ENCODE data around the gene RTP5. TPM values are rescaled to one million over a fixed set of nuclear protein-coding genes. Genes with fewer than 3 reads are reported as not detected.

The RTP5 gene
- total and polyA plus RNA-seq, 2 donors (not counting 1 experiment from before 2014, with no cell fraction given) = not detected

- WGBS (ENCODE audit: insufficient coverage) = 93% methylated on average over 9 of the region's 10 CpGs
- peak overlapping the region; percentile 32 for H3K9ac ChIP-seq (ENCODE audit: low read length)
These were observed 9.1 kb upstream of the RTP5 start for GRCh38 chr2:241860184-241861078.

More at GRCh38 chr2:241860184-241861078, 9.1 kb upstream of the RTP5 start:
- ChIA-PET POLR2A (interaction anchor here (0.9 to 1.2 kb wide), 3 partner anchors 16 to 126 kb away, joined by 3 to 4 read pairs (median 3); partner anchors contain the start of gene D2HGDH), CTCF (interaction anchor here (1.0 kb wide), 1 partner anchor 17 kb away, joined by 5 read pairs; no protein-coding TSS in a partner anchor)
- peaks cover 36 to 50% of the 10 kb centered on the region in 2 donors for H3K4me1 ChIP-seq (ENCODE audit: control insufficient read depth in 2 of 2, insufficient read depth in 2 of 2, low read length in 2 of 2)
- intact Hi-C loops (cut with micrococcal nuclease) = no loop called here
- H3K27me3 ChIP-seq (replicated peaks in 1 of 4; ENCODE audit: control extremely low read depth in 1 of 4, control insufficient read depth in 3 of 4, insufficient read depth in 4 of 4, low read length in 3 of 4) = peaks cover 0 to 47% (median 30%) of the 10 kb centered on the region in 4 experiments
- H3K4me3 ChIP-seq (ENCODE audit: control extremely low read depth in 1 of 5, extremely low read depth in 1 of 5, insufficient read depth in 1 of 5, low read depth in 2 of 5, low read length in 4 of 5) = peak overlapping the region in 2 of 5 experiments; percentile 21 to 52
- Mint-ChIP-seq H3K4me3 (peak overlapping the region; percentile 81), H3K27ac (peak overlapping the region; percentile 88), H3K27me3 (peaks cover 29% of the 10 kb centered on the region), H3K4me1 (peaks cover 44% of the 10 kb centered on the region), H3K9me3 (ENCODE audit: insufficient read depth) (no peaks in the 10 kb centered on the region)
- H3K36me3 ChIP-seq (replicated peaks in 1 of 2; ENCODE audit: control extremely low read depth in 1 of 2, control insufficient read depth in 1 of 2, extremely low read depth in 1 of 2, insufficient read depth in 2 of 2, low read length in 1 of 2) = no peaks in the 10 kb centered on the region
- H3K79me2 ChIP-seq (ENCODE audit: control insufficient read depth, insufficient read depth, low read length) = no peaks in the 10 kb centered on the region
- no peaks in the 10 kb centered on the region for H4K20me1 ChIP-seq (ENCODE audit: control insufficient read depth, insufficient read depth, low read length, poor library complexity, severe bottlenecking)
- DNase-seq = no peak
- peak overlapping the region; percentile 35 to 44 for H3K27ac ChIP-seq (ENCODE audit: low read length in 2 of 2)
- H2AFZ ChIP-seq (ENCODE audit: insufficient read depth, low read depth, low read length, poor library complexity, severe bottlenecking) = peak overlapping the region; percentile 20
- no peak for TF ChIP-seq EZH2 (IDR thresholded peaks at IDR 0.05; ENCODE audit: borderline replicate concordance, insufficient read depth, low read depth, low read length, poor library complexity, severe bottlenecking)
- TF ChIP-seq, protein P1, sequence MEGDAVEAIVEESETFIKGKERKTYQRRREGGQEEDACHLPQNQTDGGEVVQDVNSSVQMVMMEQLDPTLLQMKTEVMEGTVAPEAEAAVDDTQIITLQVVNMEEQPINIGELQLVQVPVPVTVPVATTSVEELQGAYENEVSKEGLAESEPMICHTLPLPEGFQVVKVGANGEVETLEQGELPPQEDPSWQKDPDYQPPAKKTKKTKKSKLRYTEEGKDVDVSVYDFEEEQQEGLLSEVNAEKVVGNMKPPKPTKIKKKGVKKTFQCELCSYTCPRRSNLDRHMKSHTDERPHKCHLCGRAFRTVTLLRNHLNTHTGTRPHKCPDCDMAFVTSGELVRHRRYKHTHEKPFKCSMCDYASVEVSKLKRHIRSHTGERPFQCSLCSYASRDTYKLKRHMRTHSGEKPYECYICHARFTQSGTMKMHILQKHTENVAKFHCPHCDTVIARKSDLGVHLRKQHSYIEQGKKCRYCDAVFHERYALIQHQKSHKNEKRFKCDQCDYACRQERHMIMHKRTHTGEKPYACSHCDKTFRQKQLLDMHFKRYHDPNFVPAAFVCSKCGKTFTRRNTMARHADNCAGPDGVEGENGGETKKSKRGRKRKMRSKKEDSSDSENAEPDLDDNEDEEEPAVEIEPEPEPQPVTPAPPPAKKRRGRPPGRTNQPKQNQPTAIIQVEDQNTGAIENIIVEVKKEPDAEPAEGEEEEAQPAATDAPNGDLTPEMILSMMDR (IDR thresholded peaks at IDR 0.05) = no peak
- peak overlapping the region; percentile 74 for H3K4me2 ChIP-seq (replicated peaks; ENCODE audit: low read depth, low read length, poor library complexity, severe bottlenecking)
- H3K9me3 ChIP-seq (ENCODE audit: control extremely low read depth in 1 of 3, control insufficient read depth in 2 of 3, insufficient read depth in 1 of 3, low read length in 2 of 3) = peaks cover 0 to 15% (median 0%) of the 10 kb centered on the region in 3 donors
- ATAC-seq (ENCODE audit: low read depth) = peak; percentile 19

Measured in B cell (primary cell).